Activated T-cell treated with anti-CD3 and anti-CD28 coated beads, Interleukin-2, amount 50 U/mL, for 48 hours (primary cell): ENCODE results near the gene CLMP.
"Not testable (repeated sequence)": the region's sequence is repeated elsewhere in the genome, so short reads cannot be mapped to it uniquely, and the experiment has no call there.

ENCODE experiments used
- DNase-seq, 2 experiments: peaks; one replicate each; pipeline ENCODE4 v3.0.0-alpha.2; 2020

Gene CLMP

DNA sequence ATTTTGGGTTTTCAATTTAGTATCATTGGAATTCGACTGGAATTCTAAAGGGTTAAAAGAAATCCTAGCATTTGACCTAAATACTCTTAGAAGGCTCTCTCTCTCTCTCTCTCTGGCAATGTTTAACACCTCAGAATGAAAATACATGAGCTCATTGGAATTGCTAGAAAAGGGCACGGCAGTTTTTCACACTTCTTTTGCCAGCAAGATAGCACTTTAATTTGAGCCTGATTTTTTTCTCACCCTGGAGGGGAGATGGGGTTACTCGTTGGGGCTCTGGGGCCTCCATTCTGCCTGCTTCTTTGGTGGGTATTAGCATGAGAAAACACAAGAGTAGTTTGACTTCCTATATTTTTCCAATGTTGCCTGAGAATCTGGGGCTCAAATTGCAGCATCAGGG, 22.8 kb upstream of the CLMP start:
- DNase-seq: no peak

DNA sequence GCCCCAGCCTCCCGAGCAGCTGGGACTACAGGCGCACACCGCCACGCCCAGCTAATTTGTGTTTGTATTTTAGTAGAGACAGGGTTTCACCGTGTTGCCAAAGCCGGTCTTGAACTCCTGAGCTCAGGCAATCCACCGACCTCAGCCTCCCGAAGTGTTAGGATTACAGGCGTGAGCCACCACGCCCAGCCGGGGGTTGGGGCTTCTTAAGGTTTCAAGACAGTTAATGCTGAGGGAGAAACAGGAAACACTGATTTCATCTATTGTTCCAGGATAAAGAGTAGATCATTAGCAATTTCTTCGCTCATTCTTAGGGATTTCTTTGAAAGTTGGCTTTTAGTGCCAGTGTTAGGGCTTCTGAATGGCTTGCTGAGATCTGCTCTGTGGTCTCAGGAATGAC, 21.2 kb upstream of the CLMP start:
- DNase-seq: no peak

DNA sequence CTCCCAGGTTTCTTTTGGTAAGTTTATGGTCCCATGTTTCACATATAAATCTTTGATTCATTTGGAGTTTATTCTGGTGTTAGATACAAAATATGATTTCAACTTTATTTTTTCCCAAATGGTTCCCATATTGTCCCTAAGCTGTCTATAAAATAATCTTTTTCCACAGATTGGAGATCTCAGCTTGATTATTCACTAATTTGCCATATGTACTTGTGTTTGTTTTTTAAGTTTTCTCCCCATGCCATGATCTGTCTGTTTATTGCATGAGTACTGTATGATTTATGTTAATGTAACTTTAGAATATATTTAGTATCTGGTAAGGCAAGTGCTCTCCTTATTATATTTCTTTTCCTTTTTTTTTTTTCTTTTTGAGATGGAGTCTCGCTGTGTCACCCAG, 19.9 kb upstream of the CLMP start:
- no peak for DNase-seq

DNA sequence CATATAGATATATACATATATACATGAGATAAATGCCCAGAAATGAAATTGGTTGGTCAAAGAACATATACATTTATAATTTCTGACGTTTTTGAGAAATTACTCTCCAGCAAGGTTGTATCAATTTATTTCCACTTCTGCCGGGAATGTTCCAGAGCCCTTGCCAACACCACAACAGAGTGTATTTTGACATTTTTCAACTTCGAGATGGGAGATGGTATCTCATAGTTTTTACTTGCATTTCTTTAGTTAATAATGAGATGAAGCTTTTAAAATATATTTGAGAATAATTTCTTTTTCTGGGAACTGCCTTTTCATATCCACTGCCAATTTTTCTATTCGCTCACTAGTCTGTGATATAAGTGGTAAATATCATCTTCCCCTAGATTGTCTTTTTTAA, 19.3 kb upstream of the CLMP start:
- no peak for DNase-seq

DNA sequence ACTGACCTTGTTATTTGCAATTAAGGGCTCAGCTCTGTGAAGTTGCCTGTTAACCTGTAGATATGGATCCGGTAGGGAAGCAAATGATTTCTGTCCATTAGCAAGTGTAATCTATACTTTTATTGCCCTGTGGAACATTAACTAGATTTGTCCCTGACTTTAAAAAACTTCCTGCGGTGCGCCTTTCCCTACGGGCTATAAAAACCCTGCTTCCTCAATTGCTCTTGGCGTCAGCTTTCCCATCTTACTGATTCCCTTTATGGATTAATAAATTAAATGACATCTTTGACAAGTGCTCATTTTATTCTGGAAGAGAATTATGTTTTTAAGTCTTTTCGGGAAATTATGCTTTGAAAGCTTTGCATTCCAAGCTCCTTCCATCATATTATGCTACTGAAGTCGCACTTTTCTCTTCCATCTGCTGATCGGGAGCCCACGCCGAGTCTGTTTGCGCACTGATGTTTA, 18.3 kb upstream of the CLMP start:
- no peak for DNase-seq

DNA sequence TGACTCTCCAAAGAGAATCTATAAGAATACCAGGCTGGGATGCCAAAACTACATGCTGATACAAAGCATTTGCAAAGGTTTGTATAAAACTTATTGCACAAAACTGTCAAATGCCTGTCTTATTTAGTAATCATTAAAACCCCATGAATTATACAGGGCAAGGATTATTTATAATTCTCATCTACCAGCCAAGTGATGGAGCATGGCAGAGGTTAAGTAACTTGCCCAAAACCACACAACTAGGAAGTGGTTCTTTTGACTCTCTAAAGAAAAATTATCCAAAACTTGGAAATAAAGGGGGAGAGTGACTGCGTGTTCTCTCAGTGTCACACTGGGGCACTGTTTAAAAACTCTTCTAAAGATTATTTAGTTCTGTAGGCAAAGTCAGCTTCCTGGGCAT, 17.4 kb upstream of the CLMP start:
- DNase-seq: no peak

DNA sequence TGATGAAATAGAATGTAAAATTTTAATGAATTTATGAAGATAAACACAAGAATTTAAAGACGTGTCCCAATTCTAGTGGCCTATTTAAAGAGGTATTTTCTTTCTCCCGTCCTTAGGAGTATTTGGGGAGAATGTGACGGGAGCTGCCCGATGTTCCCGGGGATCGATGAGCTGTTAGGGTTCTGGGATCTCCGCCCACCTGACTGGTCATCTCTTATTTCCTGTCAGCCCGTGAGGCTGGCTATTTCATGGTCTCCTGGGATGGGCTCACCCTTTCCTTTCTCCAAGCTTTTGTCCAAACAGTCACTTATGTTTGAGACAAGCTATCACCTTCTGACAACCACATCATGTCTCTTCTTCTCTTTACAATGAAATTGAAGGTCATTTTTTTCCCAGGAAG, 16.9 kb upstream of the CLMP start:
- no peak for DNase-seq

DNA sequence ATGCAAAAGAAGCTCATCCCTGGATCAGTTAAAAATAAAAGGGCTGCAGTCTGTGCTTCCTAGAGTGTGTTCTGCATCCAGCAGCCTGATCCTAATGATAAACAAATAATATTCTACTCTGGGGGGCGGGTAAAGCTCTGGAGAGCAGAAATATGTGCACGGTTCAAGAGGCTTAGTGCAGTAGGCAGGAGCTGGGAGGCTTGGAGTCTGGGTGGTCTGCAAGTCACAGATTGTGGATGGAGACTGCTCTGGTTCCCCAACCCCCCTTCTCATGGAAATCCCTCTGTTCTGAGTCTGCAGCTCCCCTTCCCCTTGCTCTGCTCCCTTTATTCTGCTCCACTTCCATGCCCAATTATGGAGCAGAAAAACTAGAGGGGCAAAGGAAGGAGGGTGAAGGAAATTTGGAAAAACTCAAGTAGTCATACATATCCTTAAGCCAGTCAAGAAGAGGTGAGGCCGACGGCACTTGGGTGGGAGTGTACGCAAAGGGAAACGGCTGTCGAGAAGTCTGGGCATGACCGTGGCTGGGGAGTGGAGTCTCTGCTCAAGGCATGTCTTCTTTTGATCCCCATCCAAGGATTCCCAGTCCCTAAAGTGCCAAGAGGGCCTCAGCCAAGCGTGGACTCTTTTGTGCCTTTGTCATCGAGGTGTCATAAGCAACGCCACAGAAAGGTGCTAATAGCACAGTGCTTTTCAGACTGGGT, 16.3 kb upstream of the CLMP start:
- DNase-seq: no peak

DNA sequence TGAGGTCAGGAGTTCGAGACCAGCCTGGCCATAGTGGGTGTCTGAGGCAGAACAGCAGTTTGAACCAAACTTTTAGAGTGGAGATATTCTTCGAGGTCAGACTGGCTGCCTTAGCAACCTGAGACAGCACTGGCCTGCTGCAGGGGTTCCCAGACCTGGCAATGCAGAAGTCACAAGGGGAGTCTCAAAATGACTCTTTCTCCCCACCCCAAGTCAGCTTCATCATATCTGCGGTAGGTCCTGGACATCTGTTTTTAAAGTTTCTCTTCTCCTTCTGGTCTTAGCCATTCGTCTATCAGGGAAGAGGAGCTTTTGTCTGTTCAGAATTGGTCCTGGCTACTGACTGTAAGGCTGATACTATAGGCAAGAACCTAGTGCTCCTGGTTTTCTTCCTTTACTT, 14.5 kb upstream of the CLMP start:
- no peak for DNase-seq

DNA sequence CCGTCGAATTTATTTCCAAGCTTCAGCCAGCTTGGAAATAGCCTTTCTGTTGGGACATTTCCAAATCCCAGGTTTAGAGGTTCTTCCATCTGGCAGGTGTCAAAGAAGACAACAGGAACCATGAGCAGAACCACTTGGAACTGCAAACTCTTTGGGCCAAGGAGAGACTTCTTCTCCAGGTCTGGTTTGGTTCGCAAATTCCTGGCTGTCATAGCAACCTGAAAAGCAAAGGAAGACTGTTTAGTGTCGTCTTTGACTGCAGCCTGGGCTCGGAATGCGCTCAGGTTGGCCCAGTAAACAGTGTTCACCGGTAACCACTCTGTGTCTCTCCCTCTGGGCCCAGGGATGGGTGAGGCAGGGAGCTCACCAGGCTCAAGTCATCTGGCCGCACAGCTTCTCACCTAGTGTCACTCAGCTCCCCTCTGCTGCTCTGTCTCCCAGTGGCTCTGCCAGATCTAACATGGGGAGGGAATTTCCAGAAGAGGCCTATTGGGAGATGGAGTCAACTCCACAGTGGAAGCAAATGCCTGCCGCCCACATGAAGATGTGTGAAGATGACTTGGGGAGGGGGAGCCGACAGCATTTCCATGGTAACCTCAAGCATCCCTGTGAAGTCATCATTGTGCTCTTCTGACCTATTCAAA, 11.9 kb upstream of the CLMP start:
- DNase-seq: no peak

DNA sequence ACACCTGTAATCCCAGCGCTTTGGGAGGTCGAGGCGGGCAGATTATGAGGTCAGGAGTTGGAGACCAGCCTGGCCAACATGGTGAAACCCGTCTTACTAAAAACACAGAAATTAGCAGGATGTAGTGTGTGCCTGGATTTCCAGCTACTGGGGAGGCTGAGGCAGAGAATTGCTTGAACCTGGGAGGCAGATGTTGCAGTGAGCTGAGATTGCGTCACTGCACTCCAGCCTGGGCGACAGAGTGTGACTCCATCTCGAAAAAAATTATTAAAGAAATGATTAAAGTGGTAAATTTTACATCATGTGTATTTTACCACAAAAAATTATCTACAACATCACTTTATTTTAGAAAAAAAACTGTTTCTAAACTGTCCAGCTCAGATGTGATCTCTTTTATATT, 11.0 kb upstream of the CLMP start:
- not testable (repeated sequence) for DNase-seq

DNA sequence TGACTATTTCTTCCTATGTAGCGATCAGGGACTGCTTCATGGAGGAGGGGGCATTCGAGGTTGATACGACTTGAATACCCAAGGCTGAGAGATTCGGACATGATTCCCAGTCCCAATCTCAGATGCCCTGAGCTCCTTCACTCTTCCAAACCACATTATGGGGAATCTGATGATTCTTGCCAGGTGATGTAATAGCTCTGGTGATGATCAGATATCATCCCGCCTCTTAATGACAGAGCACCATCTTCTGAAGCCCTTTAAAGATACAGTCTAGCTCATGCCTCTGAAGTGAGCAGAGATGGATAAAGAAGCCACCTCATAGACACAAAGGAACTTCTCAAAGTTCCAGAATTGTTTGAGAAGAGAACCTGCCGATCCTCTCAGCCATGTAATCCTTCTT, 8.9 kb upstream of the CLMP start:
- no peak for DNase-seq

DNA sequence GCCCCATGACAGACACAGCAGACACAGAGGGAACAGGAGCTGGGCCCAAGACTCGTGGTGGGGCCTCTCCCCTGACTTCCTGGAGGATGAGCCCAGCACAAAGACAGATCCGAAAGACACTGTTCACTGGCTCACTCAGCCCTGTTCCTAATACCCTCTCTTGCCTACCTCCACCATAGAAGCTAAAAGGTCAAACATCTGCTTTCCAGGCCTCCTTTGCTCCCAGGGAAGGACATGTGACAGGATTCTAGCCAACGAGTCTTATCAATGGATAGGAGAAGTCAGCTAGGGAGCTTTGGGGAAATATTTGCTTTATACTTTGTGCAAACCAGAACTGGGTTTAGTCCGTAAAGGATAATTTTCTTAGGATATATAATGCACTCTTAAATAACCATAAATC, 8.4 kb upstream of the CLMP start:
- DNase-seq: no peak

DNA sequence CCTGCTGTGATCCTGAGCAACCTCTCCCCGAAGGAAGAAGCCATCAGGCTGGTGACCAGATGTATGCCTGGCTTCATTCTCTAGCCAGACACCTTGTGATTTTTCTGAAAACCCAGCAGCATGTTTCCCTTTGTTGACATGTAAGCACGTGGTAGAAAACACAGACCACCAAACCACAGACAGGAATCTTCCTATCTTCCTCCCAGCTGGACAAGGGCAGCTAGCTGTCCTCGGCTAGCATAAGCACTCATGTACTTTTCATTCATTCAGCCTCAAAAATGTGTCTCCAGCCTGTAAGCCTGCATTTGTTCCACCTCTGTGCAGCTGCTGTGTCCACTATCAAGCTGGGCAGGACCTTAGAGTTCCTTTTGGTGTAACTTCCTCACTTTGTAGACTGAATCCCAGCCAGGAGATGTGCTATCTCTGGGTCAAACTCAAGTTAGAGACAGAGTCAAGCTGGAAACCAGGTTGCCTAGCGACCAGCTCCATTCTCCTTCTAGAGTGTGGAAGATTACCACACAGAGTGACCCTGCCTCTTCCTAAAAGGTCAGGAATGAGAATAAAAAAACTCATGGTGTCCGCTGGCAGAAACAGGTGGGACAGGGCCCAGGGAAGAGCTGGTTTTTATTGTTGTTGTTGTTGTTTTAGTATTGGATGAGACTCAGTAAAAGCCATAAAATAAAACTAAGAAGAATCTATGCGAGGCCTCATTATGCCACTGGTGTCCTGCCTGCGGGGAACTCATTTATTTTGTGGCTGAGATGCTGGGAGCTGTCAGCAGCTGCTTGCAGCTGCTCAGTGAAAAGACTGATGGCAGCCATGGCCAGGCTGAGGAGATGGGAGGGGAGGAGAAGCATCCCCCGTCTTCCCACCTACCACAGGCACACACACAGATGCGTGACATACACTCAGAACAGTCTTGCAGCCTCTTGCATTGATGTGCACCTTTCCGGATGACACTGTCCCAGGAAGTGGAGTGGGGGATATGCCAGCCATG, 7.4 kb upstream of the CLMP start:
- no peak for DNase-seq

DNA sequence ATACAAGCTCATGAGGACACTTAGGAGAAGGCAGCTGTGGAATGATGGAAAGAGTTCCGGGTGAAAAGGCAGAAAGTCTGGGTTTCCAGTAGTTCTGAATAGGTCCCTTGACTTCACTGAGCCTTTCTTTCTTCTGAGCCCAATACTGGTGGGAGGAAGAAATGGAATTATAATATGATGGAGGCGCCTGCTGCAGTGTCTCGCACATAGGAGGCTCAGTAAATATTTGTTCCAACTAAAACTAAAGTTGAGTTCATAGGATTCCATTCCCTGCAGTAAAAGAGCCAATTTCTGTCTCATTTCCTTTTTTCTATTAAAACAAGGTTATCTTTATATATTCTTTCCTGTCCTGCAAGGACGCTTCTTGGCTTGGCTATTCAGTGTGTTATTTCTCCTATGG, 5.2 kb upstream of the CLMP start:
- no peak for DNase-seq

DNA sequence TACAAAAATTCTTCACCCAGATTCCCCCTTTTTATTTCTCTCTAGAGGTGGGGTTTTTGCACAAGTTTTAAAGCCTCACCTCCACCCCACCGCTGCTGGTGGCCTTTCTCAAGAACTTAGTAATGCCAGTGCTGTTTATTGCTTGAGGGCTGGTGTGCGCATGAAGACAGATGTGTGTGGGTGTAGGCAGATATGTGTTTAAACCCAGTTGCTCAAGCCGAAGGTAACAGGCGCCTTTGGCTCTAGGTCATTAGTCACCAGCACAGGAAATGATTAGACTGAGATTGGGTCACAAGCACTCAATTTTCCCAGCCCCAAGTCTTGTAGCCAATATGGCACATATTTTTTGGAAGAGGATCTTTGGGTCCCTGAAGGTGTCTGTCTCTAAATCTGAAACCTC, 2.7 kb upstream of the CLMP start:
- DNase-seq: peak; percentile 26 to 43

DNA sequence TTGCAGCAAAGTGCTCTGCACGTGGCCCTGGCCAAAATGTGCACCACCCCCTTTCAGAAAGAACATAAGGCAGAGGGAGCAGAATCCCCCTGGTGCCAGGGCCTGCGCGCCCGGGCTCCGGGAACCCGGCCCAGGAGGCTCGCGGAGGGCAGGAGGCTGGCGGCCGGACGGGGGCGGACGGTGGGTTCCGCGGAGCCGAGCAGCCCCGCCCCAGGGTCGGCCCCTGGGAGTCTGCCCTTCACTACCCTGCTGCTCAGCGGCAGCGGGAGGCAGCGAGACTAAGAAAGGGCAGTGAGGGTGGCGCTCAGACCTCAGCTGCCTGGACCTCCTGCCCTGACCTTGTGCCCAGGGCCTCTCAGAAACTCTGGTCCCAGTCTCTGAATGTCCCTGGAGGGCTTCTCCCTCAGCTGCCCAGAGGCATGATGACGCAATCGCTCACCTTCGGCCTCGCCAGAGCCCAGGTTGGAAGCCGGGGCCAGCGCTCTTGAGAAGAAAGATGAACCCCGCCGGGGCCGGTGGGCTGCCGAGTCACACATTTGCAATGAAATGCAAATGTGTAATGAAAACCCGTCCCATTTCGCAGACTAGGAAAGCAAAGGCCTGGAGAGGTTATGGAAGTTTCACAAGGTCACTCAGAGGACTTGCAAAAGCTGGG, 1.1 kb upstream of the CLMP start:
- no peak for DNase-seq

DNA sequence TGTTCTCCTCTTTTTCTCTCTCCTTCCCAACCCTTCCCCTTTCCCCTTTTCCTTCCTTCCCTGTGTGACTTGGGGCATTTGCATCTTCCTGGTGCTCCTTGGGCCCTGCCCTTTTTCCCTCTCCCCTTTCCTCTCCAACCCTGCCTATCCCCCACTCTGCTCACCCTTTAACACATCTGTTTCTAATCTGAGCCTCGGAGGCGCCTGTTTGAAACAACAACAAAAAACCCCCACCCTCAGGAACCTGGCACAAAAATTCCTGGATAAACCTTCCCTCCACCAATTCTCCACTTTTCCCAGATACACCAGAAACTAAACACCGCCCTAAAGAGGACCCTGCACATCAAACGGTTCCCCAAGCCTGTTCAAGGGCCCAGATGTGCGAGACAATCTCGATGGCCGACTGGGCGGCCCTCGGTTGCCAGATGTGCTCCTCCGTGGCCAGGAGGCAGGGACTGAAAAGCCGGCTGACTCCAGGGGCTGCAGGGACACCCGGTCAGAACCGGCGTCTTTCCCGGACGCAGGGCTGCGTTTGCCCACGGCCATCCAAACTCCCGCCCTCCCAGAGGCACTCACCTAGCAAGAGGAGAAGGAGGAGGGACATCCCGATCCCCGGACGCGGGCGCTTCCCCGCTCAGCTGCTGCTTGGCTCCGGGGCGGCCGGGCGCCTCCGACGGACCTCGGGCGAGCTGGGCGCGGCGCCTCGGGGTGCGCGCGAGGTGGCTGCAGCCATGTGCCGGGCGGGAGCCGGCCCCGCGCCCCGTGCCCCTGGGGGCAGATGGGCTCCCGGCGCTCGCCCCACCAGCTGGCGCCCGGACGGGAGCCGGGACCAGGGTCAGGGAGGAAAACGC, 486 bp downstream of the CLMP start:
- no peak for DNase-seq

DNA sequence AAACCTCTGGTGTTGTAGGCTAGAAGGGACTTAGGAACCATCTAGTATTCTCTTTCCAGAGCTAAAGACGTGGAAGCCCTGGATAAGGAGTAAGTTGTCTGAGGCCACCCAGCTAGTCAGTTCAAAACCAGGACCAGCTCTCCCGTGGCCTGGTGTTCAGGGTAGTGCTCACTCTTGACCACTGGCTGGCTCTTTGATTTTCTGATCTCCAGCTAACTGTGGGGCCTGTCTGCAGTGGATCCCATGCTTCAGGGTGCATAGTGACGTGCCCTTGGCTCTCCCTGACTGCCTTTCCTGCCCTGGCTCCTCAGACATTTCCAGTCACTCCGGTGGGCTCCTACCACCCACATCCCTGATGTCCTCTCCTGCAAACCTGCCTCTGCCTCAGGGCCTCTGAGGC, 1.3 kb downstream of the CLMP start:
- DNase-seq: no peak

DNA sequence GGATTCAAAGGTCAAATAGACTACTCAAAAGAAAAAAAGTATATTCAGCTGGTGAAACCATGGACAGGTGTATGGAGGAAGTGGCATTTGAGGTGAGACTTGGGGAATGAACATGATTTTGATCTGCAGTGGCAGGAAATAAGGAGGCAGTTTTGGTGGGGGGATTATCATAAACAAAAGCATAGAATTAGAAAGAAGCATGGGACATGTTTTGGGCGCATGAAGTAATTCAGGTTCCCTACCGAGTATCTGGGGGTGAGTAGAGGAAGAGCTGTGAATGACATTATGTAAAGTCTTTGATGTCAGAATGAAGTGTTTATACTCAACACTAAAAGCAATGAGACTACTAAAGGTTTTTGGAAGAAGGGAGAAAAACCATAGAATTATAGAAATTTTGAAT, 3.1 kb downstream of the CLMP start:
- no peak for DNase-seq

DNA sequence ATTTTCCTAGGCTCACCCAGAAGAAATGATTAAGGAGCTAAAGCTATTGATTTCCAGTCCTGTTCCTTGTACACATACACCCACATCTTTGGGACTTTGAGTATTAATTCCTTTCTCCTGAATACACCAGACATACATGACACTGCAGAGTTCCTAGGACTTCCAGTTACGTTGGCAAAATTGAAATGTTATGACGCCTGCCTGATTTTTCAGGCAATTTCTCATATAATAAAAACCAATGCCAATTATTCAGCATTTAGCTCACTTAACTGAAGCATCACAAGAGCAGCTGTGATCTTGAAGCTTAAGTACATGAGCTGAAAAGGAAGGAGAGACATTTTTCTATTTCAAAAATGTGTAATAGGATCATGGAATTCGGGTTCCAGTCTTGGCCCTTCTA, 4.5 kb downstream of the CLMP start:
- DNase-seq: no peak

DNA sequence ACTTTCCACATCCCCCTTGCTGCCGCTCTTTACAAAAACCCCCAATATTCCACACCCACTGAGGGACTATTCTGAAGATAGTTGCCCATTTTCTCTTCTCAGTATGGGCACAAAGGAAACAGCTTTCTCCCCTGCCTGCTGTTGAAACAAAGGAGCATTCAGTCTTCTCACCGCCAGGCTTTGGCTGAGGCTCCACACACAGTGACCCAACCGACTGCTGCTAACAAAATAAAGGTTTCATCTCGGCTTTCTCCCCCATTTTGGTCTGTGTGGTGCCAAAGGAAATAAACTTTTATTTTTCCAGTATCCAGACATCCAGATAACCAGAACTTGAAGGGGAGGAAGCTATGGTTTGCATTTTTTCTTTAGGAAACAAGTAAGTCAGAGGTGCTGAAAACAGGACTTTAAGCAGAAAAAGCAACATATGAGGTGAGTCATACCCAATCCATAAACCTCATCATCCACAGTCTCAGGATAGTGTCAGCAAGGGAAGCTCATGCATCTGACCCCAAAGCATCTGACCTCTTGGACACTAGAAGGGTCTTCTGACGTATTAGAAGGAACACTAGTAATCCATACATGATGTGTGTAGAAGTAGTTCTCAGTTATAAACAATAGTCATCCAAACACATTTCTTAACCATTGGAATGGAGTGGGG, 6.4 kb downstream of the CLMP start:
- DNase-seq: no peak
